CD4-positive, CD25-positive, alpha-beta regulatory T cell (primary cell): ENCODE results near the gene DPH6. TPM values are rescaled to one million over a fixed set of nuclear protein-coding genes. Genes with fewer than 3 reads are reported as not detected.

Experiments
- ATAC-seq, 2 donors: fragments of 150-1000 bp; cut with Tn5 transposase; one replicate each; pipeline ENCODE4 v1.10.0; 2021; ENCODE audit warnings: low read depth in 2 of 2, moderate number of reproducible peaks in 2 of 2, moderate library complexity in 1 of 2
- DNase-seq, 3 donors: peaks; one replicate each; pipeline versions ENCODE4 v3.0.0 to v3.0.0-alpha.2; 2012 to 2022; ENCODE audit warnings: mixed read lengths in 1 of 3
- H3K27ac ChIP-seq: one replicate; pipeline ENCODE4 v1.7.0; 2013; ENCODE audit warnings: mild to moderate bottlenecking, low read length; ENCODE audit not compliant: insufficient read depth, poor library complexity, severe bottlenecking
- H3K27me3 ChIP-seq: one replicate; pipeline ENCODE4 v1.7.0; 2013; ENCODE audit warnings: low read length; ENCODE audit not compliant: control insufficient read depth, insufficient read depth
- H3K36me3 ChIP-seq: one replicate; pipeline ENCODE4 v1.7.0; 2013; ENCODE audit warnings: mild to moderate bottlenecking, low read length, moderate library complexity; ENCODE audit not compliant: control insufficient read depth, insufficient read depth
- H3K4me1 ChIP-seq: 2 replicates; pipeline ENCODE4 v1.7.0; 2013; ENCODE audit warnings: mild to moderate bottlenecking, low read length; ENCODE audit not compliant: insufficient read depth, control insufficient read depth, poor library complexity, severe bottlenecking
- H3K4me3 ChIP-seq: one replicate; pipeline ENCODE4 v1.7.0; 2013; ENCODE audit warnings: low read depth, mild to moderate bottlenecking, low read length, moderate library complexity
- H3K9me3 ChIP-seq, 2 experiments: 1 replicate in 1 of 2; 2 replicates in 1 of 2; pipeline ENCODE4 v1.7.0; 2013; ENCODE audit warnings: low read length in 2 of 2, mild to moderate bottlenecking in 1 of 2, moderate library complexity in 1 of 2; ENCODE audit not compliant: control insufficient read depth in 2 of 2
- H3K27ac Mint-ChIP-seq, 3 donors: one replicate each; pipeline ENCODE4 v1.8.0; 2020 to 2022; ENCODE audit warnings: mild to moderate bottlenecking in 3 of 3, mixed read lengths in 3 of 3, moderate library complexity in 2 of 3
- H3K27me3 Mint-ChIP-seq: one replicate; pipeline ENCODE4 v1.8.0; 2022; ENCODE audit warnings: mild to moderate bottlenecking, mixed read lengths
- H3K36me3 Mint-ChIP-seq: one replicate; pipeline ENCODE4 v1.8.0; 2020; ENCODE audit warnings: mixed read lengths
- H3K4me1 Mint-ChIP-seq, 4 donors: one replicate each; pipeline ENCODE4 v1.8.0; 2020 to 2022; ENCODE audit warnings: mixed read lengths in 4 of 4, mild to moderate bottlenecking in 1 of 4
- H3K4me3 Mint-ChIP-seq, 4 donors: one replicate each; pipeline ENCODE4 v1.8.0; 2020 to 2022; ENCODE audit warnings: mild to moderate bottlenecking in 4 of 4, mixed read lengths in 4 of 4, moderate library complexity in 3 of 4
- H3K9me3 Mint-ChIP-seq, 7 donors: one replicate each; pipeline ENCODE4 v1.8.0; 2020 to 2022; ENCODE audit warnings: mixed read lengths in 7 of 7, mild to moderate bottlenecking in 3 of 7, moderate library complexity in 2 of 7
- polyA plus RNA-seq, 4 donors: library from polyadenylated mRNA; unstranded; fragments of 300-500 nt; fragmentation: Illumina TruSeq; gene quantifications; one replicate each; pipeline ENCODE4 v1.2.3, GENCODE V29; 2021
- total RNA-seq: library from RNA; stranded (reverse); gene quantifications from one replicate; pipeline ENCODE4 v1.2.3, GENCODE V29; 2022

The DPH6 gene
- total and polyA plus RNA-seq, 5 donors from 2014 or later = 13.4 to 33.7 (median 21.4) TPM

GRCh38 chr15:35519541-35520149, 26.3 kb downstream of the DPH6 start:
- no peaks in the 10 kb centered on the region for H3K9me3 ChIP-seq
- no peak overlapping the region for H3K4me3 Mint-ChIP-seq
- DNase-seq (peak in 2 of 3 donors; percentile 44 to 61), ATAC-seq (peak in 1 of 2 donors; percentile 53)
- H3K4me1 ChIP-seq = no peaks in the 10 kb centered on the region
- H3K36me3 Mint-ChIP-seq = no peaks in the 10 kb centered on the region
- H3K4me3 ChIP-seq = no peak overlapping the region
- H3K27me3 ChIP-seq = no peaks in the 10 kb centered on the region
- H3K27me3 Mint-ChIP-seq = no peaks in the 10 kb centered on the region
- no peaks in the 10 kb centered on the region for H3K9me3 Mint-ChIP-seq
- no peak overlapping the region for H3K27ac ChIP-seq
- no peaks in the 10 kb centered on the region for H3K36me3 ChIP-seq
- peaks cover 6 to 11% (median 8%) of the 10 kb centered on the region in 4 donors for H3K4me1 Mint-ChIP-seq
- H3K27ac Mint-ChIP-seq = no peak overlapping the region

- Mint-ChIP-seq H3K9me3 (no peaks in the 10 kb centered on the region), H3K4me3 (no peak overlapping the region), H3K27ac (no peak overlapping the region), H3K4me1 (peaks cover 3 to 10% (median 5%) of the 10 kb centered on the region in 4 donors), H3K27me3 (no peaks in the 10 kb centered on the region), H3K36me3 (no peaks in the 10 kb centered on the region)
- no peaks in the 10 kb centered on the region for H3K4me1 ChIP-seq
- no peak overlapping the region for H3K27ac ChIP-seq
- no peaks in the 10 kb centered on the region for H3K27me3 ChIP-seq
- H3K4me3 ChIP-seq = no peak overlapping the region
- no peaks in the 10 kb centered on the region for H3K36me3 ChIP-seq
- no peak for DNase-seq
- no peaks in the 10 kb centered on the region for H3K9me3 ChIP-seq
- no peak for ATAC-seq
Measured at GRCh38 chr15:35519052-35519451, 26.9 kb downstream of the DPH6 start.

GRCh38 chr15:35514759-35515158, 31.2 kb downstream of the DPH6 start:
- Histone ChIP-seq H3K4me3 (no peak overlapping the region), H3K9me3 (no peaks in the 10 kb centered on the region), H3K27me3 (no peaks in the 10 kb centered on the region), H3K36me3 (no peaks in the 10 kb centered on the region), H3K4me1 (no peaks in the 10 kb centered on the region), H3K27ac (no peak overlapping the region)
- Mint-ChIP-seq H3K27me3 (no peaks in the 10 kb centered on the region), H3K9me3 (no peaks in the 10 kb centered on the region), H3K4me1 (peaks cover 0 to 4% (median 0%) of the 10 kb centered on the region in 4 donors), H3K36me3 (peaks cover 5% of the 10 kb centered on the region), H3K27ac (no peak overlapping the region), H3K4me3 (no peak overlapping the region)
- ATAC-seq (no peak), DNase-seq (no peak)

GRCh38 chr15:35507932-35508638, 37.9 kb downstream of the DPH6 start:
- Histone ChIP-seq H3K36me3 (no peaks in the 10 kb centered on the region), H3K9me3 (no peaks in the 10 kb centered on the region), H3K4me3 (no peak overlapping the region), H3K27me3 (no peaks in the 10 kb centered on the region), H3K27ac (no peak overlapping the region), H3K4me1 (no peaks in the 10 kb centered on the region)
- DNase-seq = no peak
- peaks cover 5% of the 10 kb centered on the region for H3K36me3 Mint-ChIP-seq
- H3K4me3 Mint-ChIP-seq = no peak overlapping the region
- H3K27ac Mint-ChIP-seq = no peak overlapping the region
- no peaks in the 10 kb centered on the region for H3K27me3 Mint-ChIP-seq
- peaks cover 0 to 4% (median 2%) of the 10 kb centered on the region in 4 donors for H3K4me1 Mint-ChIP-seq
- no peaks in the 10 kb centered on the region for H3K9me3 Mint-ChIP-seq
- ATAC-seq = no peak

DNA sequence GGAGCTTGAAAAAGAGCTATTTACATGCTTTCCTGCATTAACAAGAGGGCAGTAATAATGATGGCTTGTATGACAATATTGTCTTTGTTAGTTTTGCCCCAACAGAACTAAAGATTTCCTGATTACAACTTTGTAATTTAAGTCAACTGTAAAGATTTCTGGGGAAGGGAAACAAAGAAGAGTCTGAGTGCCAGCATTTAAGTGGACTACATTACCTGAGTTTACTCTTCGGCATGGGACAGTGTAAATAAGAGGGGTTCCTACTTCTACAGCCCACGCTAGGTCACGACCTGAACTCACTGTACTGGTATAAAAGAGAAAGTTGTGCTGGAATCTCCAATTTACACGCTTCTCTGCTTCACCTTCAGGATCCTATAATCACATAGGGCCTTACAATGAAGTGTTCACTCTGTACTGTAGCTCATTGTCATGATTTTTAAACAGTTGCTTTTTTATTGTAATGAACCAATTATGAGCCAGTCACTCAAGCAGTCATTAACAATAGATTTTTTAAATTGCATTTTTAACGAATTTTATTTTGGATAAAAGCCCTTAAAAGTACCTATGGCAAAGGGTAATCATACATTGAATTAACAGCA, 39.6 kb downstream of the DPH6 start:
- H3K27ac ChIP-seq = no peak overlapping the region
- H3K36me3 Mint-ChIP-seq = peaks cover 3% of the 10 kb centered on the region
- H3K4me3 Mint-ChIP-seq = no peak overlapping the region
- no peak for ATAC-seq
- H3K27me3 Mint-ChIP-seq = no peaks in the 10 kb centered on the region
- H3K27me3 ChIP-seq = no peaks in the 10 kb centered on the region
- no peak for DNase-seq
- peaks cover 0 to 4% (median 2%) of the 10 kb centered on the region in 4 donors for H3K4me1 Mint-ChIP-seq
- no peaks in the 10 kb centered on the region for H3K9me3 Mint-ChIP-seq
- H3K4me1 ChIP-seq = no peaks in the 10 kb centered on the region
- H3K9me3 ChIP-seq = no peaks in the 10 kb centered on the region
- no peak overlapping the region for H3K4me3 ChIP-seq
- H3K27ac Mint-ChIP-seq = no peak overlapping the region
- no peaks in the 10 kb centered on the region for H3K36me3 ChIP-seq

DNA sequence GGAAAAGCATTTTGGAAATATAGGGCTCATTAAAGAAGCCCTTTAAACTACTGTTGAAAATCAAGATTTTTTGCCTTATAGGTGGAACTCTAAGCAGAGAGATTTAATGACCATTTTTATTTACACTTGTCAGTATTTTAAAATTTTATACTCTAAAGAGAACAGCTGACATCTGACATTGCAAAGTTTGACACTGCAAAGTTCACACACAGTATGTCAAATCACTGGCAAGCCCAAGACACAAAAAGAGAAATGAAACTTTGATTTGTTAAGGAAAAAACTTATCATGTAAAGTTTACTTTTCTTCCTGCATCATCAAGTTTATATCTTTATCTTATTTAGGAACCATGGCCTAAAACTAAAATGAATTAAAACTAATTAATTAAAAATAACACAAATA, 40.2 kb downstream of the DPH6 start:
- Mint-ChIP-seq H3K4me3 (no peak overlapping the region), H3K27ac (no peak overlapping the region), H3K27me3 (no peaks in the 10 kb centered on the region), H3K36me3 (no peaks in the 10 kb centered on the region), H3K9me3 (no peaks in the 10 kb centered on the region), H3K4me1 (peaks cover 0 to 4% (median 4%) of the 10 kb centered on the region in 4 donors)
- ATAC-seq = no peak
- H3K27ac ChIP-seq = no peak overlapping the region
- H3K9me3 ChIP-seq = no peaks in the 10 kb centered on the region
- no peak for DNase-seq
- H3K36me3 ChIP-seq = no peaks in the 10 kb centered on the region
- no peak overlapping the region for H3K4me3 ChIP-seq
- H3K27me3 ChIP-seq = no peaks in the 10 kb centered on the region
- no peaks in the 10 kb centered on the region for H3K4me1 ChIP-seq

GRCh38 chr15:35505141-35505540, 40.8 kb downstream of the DPH6 start:
- no peaks in the 10 kb centered on the region for H3K9me3 Mint-ChIP-seq
- H3K4me1 Mint-ChIP-seq = peaks cover 0 to 4% (median 4%) of the 10 kb centered on the region in 4 donors
- Histone ChIP-seq H3K36me3 (no peaks in the 10 kb centered on the region), H3K9me3 (no peaks in the 10 kb centered on the region), H3K4me1 (no peaks in the 10 kb centered on the region), H3K27me3 (no peaks in the 10 kb centered on the region), H3K27ac (no peak overlapping the region), H3K4me3 (no peak overlapping the region)
- H3K36me3 Mint-ChIP-seq = no peaks in the 10 kb centered on the region
- ATAC-seq (no peak), DNase-seq (no peak)
- no peak overlapping the region for H3K4me3 Mint-ChIP-seq
- H3K27ac Mint-ChIP-seq = no peak overlapping the region
- H3K27me3 Mint-ChIP-seq = no peaks in the 10 kb centered on the region
